Measurements from ENCODE around the gene OCIAD2.
"Not testable (repeated sequence)": the region's sequence is repeated elsewhere in the genome, so short reads cannot be mapped to it uniquely, and the experiment has no call there.

DNA sequence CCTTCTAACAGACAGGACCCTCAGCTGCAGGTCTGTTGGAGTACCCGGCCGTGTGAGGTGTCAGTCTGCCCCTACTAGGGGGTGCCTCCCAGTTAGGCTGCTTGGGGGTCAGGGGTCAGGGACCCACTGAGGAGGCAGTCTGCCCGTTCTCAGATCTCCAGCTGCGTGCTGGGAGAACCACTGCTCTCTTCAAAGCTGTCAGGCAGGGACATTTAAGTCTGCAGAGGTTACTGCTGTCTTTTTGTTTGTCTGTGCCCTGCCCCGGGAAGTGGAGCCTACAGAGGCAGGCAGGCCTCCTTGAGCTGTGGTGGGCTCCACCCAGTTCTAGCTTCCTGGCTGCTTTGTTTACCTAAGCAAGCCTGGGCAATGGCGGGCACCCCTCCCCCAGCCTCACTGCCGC, 16.5 kb upstream of the OCIAD2 start:
- TF ChIP-seq, protein P1, sequence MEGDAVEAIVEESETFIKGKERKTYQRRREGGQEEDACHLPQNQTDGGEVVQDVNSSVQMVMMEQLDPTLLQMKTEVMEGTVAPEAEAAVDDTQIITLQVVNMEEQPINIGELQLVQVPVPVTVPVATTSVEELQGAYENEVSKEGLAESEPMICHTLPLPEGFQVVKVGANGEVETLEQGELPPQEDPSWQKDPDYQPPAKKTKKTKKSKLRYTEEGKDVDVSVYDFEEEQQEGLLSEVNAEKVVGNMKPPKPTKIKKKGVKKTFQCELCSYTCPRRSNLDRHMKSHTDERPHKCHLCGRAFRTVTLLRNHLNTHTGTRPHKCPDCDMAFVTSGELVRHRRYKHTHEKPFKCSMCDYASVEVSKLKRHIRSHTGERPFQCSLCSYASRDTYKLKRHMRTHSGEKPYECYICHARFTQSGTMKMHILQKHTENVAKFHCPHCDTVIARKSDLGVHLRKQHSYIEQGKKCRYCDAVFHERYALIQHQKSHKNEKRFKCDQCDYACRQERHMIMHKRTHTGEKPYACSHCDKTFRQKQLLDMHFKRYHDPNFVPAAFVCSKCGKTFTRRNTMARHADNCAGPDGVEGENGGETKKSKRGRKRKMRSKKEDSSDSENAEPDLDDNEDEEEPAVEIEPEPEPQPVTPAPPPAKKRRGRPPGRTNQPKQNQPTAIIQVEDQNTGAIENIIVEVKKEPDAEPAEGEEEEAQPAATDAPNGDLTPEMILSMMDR (IDR thresholded peaks at IDR 0.05), result not testable (repeated sequence)
- TF ChIP-seq TCF7L2 (IDR thresholded peaks at IDR 0.05; ENCODE audit: low read depth, low read length); POLR2AphosphoS5 (IDR thresholded peaks at IDR 0.05; ENCODE audit: low read depth, low read length); SIN3A (IDR thresholded peaks at IDR 0.05; ENCODE audit: borderline replicate concordance, insufficient read depth, low read depth, low read length): not testable (repeated sequence)
- TF ChIP-seq, protein P2, sequence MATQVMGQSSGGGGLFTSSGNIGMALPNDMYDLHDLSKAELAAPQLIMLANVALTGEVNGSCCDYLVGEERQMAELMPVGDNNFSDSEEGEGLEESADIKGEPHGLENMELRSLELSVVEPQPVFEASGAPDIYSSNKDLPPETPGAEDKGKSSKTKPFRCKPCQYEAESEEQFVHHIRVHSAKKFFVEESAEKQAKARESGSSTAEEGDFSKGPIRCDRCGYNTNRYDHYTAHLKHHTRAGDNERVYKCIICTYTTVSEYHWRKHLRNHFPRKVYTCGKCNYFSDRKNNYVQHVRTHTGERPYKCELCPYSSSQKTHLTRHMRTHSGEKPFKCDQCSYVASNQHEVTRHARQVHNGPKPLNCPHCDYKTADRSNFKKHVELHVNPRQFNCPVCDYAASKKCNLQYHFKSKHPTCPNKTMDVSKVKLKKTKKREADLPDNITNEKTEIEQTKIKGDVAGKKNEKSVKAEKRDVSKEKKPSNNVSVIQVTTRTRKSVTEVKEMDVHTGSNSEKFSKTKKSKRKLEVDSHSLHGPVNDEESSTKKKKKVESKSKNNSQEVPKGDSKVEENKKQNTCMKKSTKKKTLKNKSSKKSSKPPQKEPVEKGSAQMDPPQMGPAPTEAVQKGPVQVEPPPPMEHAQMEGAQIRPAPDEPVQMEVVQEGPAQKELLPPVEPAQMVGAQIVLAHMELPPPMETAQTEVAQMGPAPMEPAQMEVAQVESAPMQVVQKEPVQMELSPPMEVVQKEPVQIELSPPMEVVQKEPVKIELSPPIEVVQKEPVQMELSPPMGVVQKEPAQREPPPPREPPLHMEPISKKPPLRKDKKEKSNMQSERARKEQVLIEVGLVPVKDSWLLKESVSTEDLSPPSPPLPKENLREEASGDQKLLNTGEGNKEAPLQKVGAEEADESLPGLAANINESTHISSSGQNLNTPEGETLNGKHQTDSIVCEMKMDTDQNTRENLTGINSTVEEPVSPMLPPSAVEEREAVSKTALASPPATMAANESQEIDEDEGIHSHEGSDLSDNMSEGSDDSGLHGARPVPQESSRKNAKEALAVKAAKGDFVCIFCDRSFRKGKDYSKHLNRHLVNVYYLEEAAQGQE (IDR thresholded peaks at IDR 0.05; ENCODE audit: insufficient read depth in 1 of 2, low read depth in 2 of 2, low read length in 1 of 2), result not testable (repeated sequence)

All from Panc1 (cell line).